DMS114 treated with DMSO at 0.1 percent for 48 hours (cell line): ENCODE data around the gene FAM53A.
"Not testable (repeated sequence)": the region's sequence is repeated elsewhere in the genome, so short reads cannot be mapped to it uniquely, and the experiment has no call there.

Experiments used
- DNase-seq: peaks from one replicate; lab custom pipeline; 2025; ENCODE audit not compliant: unreplicated experiment; lab: John Stamatoyannopoulos, UW

The FAM53A gene

DNA sequence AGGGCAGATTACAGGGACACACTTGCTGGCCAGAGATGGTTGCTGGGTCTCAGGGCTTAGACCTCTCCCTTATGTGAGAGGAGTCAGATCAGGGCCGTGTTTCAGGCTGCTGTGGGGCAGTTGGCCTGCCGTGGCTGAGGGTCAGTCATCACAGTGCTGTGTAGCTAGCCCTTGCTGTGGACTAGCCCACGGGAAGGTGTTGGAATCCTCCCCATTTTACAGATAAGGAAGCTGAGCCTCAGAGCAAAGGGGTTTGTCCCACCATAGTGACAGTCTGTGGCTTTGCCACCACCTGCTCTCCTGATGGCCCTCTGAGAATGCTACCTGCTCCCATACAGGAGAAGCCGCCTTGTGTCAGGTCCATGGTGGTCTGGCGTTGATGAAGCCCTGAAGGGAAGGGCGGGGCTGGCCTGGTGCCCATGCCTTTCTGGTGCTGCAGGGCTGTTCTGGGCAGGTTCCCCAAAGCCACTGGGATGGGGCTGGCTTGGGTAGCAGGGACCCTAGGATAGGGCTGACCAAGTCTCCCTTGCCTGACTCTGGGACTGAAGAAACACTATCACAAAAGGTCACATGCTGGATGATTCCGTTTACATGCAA lies 2.4 kb upstream of the FAM53A start:
- DNase-seq, result no peak

DNA sequence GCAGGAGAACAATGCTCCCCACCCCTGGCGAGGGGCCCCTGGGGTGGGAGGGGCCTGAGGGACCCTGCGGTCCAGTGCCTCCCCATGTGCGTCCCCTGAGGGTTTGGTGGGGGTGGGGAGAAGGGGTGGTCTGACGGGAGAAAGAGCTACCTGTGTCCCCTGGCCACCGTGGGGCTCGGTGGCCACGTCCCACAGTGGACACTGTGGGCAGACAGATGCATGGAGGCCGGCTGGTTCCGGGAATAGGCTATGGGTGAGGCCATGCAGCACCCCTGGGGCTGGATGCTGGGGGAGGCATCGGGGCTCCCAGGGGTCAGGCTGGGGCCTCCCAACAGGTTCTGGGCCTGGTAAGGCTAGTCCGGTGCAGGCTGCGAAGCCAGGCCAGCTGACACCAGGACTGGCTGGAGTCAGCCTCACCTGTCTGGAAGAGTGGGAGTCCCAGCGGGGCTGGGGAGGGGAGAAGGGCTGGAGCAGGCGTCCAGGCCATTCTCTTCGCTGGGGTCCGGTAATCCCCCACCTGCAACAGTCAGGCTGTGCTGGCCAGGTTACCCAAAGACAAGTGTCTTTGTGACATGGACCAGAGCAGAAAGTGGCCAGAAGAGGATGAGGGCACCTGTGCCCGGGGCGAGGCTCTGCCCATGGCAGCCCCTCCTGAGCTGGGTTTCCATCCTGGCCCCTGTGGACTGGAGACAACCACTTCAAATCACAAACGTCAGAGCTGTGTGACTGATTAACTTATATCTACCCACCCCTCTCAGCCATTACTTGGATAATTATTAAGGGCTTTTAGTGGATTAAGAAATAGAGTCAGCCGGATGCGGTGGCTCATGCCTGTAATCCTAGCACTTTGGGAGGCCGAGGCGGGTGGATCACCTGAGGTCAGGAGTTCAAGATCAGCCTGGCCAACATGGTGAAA lies 1.4 kb upstream of the FAM53A start:
- DNase-seq, result no peak

DNA sequence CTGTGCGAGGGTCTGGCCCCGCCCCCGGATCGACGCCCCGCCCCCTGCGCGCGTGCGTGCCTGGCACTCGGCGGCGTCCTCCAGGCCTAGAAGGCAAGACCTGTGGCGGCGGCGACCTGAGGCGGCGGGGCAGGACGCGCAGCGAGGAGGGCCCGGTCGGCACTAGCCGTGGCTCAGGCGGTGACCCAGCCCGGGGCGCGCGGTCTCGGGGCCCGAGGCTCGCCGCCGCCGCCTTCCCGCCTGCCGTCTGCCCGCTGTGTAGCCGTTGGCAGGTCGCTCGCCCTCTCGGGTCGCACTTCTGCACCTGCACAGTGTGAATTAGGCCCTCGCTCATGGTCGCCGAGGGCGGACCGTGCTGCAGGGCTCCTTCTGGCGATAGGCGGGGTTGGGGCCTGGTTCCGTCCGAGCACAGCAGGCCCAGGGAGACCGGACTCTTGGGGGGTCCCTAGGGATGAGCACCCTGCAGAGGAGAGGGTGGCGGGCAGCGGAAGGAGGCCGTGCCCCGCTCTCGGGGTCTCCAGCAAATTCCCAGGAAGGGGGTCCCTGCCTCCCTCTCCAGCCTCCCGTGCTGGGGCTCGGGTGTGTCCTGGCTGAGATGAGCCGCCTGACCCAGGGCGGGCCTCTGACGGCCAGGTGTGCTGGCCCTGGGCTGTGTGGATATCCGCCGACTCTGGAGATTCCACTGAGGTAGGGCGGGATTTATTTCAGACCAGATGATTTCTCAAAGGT lies 557 bp upstream of the FAM53A start:
- DNase-seq, result no peak

DNA sequence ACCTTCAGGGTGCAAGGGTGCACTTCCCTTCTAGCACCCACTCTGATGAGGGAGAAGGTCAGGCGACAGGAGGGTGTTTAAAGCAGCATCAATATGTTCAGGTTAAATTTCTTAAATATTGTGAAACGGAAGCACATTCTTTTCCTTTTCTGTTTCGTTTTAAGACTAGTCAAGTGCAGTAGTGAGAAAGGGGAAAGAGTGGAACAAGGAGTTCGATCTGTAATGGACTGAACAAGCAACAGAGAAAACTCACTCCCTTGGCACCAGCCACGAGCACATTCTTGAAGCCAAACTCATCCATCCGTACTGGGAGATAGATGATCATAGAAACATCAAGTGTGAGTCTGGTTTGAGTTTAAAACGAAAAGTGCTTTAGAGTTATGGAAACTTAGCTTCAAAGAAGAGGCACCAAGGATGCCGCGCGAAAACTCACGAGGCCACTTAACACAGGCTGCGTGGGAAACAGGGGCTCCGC lies 815 bp downstream of the FAM53A start:
- DNase-seq, result peak; percentile 25

DNA sequence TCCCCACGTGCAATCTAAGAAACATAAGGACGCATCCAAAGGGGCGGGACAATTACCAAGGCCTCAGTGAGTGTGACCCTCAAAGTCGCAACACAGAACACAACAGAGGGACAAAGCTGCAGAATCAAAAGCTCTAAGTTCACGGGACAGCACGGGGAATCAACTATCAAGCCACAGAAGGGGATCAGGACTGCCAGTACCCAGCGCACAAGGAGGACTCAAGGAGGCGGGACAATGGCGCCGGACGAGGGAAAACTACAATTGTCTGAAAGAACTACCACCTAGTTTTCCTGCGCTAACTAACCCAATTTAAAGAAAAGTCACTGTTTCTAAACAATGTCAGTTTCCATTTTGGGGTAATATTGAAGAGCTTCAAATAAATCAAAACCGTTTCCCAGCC lies 1.3 kb downstream of the FAM53A start:
- DNase-seq, result no peak

DNA sequence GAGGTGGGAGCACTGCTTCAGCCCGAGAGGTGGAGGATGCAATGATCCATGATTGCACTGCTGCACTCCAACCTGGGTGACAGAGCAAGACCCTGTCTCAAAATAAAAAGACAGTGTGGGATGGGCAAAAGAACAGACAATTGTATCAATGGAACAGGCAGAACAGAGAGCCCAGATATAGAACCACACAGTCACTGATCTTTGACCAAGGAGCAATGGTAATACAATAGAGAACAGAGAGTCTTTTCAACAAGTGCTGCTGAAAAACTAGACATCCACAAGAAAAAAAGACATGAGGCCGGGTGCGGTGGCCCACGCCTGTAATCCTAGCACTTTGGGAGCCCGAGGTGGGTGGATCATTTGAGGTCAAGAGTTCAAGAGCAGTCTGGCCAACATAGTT lies 5.9 kb downstream of the FAM53A start:
- no peak for DNase-seq

DNA sequence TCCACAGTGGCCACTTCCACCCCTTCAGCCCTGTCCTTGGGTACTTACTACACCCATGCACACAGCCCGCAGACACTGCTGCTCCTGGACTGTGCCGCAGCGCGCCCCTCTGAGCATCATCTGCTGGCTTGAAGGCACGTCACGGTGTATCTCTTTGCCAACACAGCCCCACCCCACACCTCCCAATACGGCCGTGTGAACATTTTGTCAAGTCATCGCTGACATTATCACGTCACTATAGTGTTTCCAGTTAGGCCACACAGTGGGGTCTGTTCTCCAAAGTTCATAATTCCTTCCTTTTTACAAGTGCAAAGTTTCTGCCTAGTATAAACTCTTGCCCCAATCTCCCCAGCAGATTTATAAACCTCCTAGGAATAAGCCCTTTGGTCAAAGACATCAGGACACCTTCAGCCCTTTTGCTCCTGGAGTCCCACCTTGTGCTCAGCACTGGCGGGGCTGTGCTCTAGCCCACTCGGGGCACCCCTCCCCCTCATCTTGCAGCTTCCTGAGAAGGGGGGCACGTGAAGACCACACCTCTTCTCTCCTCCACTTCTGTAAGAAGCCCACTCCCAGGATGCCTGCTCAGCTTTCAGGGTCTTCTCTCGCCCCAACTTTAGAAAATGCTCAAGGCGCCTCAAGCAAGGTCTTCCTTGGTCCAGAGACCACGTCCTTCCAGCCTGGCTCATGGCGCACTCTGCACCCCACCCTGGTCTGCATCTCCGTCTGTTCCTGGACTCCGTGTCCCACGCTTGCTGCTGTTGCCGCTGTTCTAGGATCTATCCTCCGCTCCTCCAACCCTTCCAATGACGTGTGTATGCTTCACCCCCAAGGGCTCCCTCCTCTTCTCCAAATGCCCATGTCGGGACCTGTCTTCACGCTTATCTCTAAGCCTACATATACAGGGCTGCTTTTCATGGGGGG lies 7.2 kb downstream of the FAM53A start:
- DNase-seq, result no peak

DNA sequence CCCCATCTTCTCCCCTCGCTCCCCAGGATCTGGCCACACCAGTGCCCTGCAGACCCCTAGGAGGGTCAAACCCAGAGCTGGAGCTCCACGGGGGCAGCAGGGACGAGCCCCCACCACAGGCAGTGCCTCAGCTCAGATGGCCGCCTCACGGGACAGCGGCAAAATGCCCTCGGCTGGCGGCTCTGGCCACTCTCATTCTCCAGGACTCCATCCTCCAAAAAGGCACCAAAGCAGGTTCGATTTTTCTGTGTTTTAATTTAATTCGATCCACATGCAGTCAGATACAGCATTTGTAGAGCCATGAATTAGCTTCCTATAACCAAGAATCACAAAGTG lies 8.3 kb downstream of the FAM53A start:
- DNase-seq, result no peak

DNA sequence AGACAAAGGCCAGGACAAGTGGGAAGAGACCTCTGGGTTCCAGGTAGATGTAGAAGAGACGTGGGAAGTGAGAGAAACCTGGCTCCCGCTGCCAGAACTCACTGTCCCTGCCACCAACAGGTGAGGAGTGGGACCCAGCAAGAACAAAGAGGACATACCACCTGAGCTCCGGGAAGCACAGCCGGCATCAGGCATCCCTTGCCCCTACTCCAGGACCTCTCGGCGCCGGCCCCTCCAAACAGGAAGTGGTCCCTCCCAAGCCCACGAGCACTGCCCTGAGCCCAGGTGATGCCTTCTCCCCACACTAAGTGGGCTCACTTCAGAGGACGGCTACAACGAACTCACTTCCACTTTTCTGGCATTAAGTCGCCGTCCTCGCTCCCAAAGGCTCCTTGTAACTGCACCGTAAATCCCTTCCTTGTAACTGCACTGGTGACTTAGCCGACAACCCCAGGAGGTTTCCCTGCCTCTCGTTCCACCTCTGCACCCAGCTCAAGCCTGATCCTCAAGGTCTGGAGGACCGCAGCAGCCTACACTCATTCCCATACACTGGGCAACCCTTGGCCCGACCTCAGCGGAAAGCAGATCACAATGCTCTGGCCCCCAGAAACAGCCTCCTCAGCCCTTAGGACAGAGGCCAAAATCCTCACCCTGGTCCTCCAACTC lies 8.8 kb downstream of the FAM53A start:
- no peak for DNase-seq

DNA sequence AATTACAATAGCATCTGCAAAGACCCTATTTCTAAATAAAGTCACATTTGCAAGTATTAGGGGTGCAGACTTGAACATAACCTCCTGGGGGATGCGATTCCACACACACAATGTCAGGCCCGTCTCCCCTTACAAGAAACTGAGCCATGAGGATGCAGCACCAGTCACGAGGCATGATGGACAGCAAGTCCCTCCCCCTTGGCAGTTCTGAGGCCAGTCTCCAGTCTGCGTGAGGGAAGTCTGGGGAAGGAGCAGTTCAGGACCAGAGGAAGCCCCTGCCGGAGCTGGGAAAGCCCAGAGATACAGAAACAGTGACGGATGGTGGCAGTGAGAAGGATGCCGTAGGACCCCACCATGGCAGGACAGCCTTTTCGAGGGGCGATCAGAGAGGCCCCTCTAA lies 9.4 kb downstream of the FAM53A start:
- DNase-seq, result no peak

DNA sequence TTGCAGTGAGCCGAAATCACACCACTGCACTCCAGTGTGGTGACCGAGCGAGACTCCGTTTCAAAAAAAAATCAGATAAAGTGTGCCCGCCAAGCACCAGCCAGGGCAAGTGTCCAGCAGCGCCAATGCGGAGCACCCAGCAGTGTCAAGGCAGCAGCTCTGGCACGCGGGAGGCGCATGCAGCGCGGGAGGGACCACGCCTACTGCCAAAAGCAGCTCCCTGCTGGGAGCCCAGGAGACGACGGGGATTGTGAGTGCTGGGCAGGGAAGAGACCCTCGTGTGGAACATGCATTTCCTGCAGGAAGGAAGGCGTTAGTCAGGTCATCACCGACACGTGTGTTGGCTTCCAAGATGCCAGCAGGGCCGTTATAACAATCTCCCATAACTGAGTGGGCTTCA lies 10.4 kb downstream of the FAM53A start:
- DNase-seq, result no peak

DNA sequence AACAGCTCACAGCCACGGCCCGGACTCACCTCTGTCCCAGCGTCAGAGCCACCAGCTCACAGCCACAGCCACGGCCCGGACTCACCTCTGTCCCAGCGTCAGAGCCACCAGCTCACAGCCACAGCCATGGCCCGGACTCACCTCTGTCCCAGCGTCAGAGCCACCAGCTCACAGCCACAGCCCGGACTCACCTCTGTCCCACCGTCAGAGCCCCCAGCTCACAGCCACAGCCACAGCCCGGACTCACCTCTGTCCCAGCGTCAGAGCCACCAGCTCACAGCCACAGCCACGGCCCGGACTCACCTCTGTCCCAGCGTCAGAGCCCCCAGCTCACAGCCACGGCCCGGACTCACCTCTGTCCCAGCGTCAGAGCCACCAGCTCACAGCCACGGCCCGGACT lies 13.1 kb downstream of the FAM53A start:
- not testable (repeated sequence) for DNase-seq

DNA sequence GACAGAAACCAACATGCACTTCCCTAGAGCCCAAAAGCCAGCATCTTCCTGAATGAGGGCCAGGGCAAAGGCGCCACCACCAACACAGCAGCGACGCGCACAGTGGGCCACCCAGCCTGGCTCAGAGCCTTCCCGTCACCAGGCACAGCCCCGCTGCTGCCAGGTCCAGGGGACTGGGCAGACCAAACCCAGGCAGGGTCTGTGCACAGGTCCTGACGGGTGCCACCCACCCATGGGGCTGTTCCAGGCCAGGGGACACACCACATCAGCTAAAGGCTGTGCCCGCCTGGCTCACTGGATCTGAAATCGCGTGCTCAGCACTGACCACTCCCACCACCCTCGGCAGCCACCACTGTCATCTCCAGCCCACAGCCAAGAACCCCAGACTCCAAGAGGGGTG lies 13.8 kb downstream of the FAM53A start:
- DNase-seq, result no peak

DNA sequence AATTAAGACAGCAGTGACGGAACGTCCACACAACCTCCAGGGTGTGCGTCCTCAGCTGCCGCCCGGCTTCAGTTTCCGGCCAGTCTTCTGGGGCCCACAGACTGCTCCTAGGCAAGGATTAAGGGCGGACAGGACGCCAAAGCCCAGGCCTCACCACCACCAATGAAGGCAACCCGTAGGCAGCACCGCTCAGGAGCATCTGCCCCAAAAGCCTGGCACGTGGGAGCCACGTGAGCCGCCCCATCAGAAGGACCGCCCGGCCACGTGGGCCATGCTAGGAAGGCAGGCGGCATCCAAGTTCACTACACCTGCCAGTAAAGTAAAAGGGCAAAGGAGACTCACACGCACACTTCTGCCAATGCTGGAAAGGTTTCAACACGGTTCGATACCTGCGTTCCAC lies 14.3 kb downstream of the FAM53A start:
- DNase-seq, result no peak

DNA sequence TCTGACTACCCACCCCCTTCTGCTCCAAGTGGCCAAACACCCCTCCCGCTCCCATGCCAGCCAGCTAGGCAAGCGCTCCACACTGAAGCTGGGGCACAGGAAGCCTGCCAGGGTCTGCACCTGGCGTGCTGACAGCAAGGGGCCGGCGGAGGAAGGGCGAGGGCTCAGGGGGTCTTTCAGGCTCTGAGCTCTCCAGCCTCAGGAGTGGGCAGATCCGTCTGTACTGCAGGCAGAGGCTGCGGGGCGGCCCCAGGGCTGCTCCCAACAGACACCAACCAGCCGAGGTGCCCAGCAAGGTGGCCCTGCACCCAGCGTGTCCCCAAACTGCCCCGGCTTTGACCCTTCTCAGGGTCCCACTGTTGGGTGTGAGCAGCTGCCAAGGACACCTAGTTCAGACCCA lies 14.8 kb downstream of the FAM53A start:
- no peak for DNase-seq

DNA sequence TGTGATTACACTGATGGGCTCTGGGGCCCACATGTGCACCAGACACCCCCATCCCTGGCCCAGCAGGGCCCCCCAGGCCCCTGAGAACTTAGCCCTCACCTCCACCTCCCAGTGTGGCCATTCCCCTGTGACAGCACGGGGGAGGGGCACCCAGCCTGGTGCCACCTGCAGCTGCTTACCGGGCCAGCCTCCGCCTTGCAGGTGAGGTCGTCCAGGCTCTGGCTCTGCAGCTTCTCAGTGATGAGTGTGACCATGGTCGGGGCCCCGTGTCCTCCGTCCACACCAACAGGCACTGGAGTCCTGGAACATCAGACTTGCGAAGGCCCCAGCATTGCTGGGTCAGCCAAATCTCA lies 15.6 kb downstream of the FAM53A start:
- DNase-seq, result no peak

DNA sequence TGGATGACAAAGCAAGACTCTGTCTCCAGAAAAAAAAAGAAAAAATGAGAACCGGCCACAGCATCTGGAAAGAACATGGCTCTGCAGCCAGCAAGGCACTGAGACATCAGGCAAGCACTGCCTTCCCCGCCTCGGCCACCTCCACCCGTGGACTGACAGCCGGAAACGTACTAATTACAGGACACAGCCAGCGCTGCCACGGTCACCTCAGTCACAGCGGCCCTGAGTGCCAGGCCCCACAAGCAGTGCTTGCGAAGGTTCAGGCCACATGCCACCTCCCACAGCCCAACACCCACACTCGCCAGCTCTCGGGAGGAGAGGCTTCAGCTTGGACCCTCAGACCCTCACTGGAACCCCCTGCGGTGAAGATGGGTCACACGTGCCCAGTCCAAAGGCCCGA lies 16.8 kb downstream of the FAM53A start:
- DNase-seq, result no peak

DNA sequence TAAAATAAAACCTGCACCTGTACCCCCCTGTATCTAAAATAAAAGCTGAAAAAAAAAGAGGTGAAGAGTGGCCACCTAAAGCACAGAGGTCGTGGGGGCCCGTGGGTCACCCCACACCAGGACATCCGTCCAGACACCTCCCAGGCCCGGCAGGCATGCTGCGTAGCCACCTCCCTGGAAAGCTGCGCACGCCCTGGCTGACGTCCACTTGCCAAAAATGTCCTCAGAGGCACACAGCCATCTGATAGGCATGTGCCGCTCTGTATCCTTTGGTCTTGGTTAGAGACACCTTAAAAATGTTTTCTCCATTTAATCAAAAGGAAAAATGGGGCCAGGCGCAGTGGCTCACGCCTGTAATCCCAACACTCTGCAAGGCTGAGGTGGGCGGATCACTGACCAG lies 17.7 kb downstream of the FAM53A start:
- no peak for DNase-seq

DNA sequence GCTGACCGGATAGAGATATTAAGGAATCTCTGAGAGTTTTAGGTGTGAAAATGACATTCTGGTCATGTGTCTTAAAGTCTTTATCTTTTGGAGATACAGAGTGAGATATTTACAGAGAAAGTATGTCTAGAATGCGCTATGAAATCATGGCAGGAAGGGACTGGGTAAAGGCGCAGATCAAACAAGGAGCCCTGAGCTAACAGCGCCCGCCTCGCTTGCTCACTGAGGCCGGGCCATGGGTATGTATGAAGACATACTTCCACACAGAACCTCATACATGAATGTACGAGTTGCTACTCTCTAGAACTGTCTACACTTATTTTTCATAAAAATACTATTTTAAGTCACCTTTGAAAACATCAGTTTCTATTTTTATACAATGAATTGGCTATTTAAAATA lies 20.0 kb downstream of the FAM53A start:
- DNase-seq, result no peak

DNA sequence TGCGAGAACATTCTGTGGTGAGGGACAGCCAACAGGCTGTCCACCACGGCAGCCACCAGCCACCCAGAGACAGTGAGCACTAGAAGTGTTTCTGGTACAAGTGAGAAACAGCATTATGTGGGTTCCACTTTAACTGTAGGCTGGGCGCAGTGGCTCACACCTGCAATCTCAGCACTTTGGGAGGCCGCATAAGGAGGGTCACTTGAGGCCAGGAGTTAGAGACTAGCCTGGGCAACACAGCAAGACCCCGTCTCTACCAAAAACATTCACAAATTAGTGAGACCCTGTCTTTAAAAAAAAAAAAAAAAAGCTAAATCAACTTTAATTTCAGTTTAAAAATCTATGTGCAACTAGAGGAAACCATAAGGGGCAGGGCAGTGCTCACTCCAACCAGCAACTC lies 20.6 kb downstream of the FAM53A start:
- no peak for DNase-seq

DNA sequence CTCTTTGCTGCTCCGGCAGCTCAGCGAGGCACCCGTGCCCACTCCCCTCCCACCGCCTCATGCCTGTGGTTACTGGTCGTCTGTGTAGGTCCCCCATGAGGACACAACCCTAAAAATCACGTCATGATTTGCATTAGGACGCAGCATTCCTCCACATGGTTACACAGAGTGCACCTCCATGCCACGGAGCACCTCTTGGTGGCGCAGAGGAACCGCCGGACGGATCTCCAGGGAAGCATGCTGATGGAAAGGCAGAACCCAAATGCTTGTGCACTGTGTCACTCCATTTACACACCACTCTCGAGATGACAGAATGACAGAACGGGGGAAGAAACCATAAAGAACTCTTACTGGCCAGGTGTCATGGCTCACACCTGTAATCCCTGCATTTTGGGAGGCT lies 22.4 kb downstream of the FAM53A start:
- DNase-seq, result no peak
